GM12878 (cell line): ENCODE results near the gene PLGRKT.

Source experiments
- CBX3 ChIP-seq: fragments of 200-600 bp; sonication (generic); IDR thresholded peaks from 2 replicates; pipeline ENCODE4 v1.6.1; 2016; ENCODE audit warnings: low read depth, borderline replicate concordance
- POLR2A ChIP-seq: IDR thresholded peaks from 2 replicates; pipeline ENCODE4 v1.6.1; 2011; ENCODE audit warnings: low read depth, mild to moderate bottlenecking, low read length
- TF ChIP-seq, protein P1 (sequence below): IDR thresholded peaks from 2 replicates; pipeline ENCODE4 v1.6.1; 2012; ENCODE audit warnings: low read depth, low read length, improper control_type of control experiment
- TF ChIP-seq, protein P2 (sequence below): IDR thresholded peaks from 2 replicates; pipeline ENCODE4 v1.6.1; 2011; ENCODE audit warnings: low read depth, low read length, improper control_type of control experiment, borderline replicate concordance

DNA sequence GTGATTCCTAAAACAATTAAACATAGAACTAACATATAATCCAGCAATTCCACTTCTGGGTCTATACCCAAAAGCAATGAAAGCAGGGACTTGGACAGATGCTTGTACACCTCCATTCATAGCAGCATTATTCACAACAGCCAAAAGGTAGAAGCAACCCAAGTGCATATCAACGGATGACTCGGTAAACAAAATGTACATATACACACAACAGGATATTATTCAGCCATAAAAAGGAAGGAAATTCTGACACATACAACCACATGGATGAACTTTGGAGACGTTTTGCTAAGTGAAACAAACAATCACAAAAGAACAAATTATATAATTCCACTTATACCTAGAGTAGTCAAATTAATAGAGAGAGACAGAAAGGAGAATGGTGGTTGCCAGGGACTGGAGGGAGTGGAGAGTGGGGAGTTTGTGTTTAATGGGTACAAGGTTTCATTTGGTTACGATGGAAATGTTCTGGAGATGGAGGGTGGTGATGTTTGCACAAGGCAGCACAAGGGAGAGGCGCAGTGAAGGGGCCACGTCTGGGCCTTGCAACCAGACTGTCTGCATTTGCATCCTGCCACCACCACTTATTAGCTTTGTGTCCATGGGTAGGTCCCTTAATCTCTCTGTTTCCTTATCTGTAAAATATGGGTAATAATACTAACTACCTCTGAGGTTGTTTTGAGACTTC, 61.8 kb downstream of the PLGRKT start:
- TF ChIP-seq POLR2A (no peak), CBX3 (no peak)
- TF ChIP-seq, protein P1, sequence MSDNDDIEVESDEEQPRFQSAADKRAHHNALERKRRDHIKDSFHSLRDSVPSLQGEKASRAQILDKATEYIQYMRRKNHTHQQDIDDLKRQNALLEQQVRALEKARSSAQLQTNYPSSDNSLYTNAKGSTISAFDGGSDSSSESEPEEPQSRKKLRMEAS, result no peak
- TF ChIP-seq, protein P2, sequence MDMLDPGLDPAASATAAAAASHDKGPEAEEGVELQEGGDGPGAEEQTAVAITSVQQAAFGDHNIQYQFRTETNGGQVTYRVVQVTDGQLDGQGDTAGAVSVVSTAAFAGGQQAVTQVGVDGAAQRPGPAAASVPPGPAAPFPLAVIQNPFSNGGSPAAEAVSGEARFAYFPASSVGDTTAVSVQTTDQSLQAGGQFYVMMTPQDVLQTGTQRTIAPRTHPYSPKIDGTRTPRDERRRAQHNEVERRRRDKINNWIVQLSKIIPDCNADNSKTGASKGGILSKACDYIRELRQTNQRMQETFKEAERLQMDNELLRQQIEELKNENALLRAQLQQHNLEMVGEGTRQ, result no peak
